HG03521 (cell line): Measurements from ENCODE around the gene SEMA4D.

Source experiments
- ATAC-seq: cut with Tn5 transposase; IDR thresholded peaks from one replicate; pipeline ENCODE4 v1.9.1; 2021; ENCODE audit warnings: mild to moderate bottlenecking, moderate library complexity; ENCODE audit not compliant: unreplicated experiment

Gene SEMA4D

DNA sequence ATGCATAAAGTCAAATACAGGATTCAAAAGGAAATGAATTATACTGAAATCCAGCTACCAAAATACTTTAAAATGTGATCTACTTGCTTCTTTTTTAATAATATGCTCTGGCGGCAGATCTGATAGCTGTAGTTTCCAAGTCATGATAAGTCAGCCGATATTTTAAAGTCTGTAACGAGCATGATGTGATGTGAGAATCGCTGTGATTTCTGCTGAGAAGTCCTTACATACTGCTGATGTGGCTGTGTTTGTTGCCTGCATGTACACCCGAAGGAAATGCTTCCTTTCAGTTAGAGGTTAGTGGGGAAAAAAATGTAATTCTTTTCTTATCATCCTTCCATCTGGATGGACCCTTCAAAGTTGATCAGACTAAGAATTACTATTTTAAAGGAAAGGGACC, 4.8 kb upstream of the SEMA4D start:
- no peak for ATAC-seq

DNA sequence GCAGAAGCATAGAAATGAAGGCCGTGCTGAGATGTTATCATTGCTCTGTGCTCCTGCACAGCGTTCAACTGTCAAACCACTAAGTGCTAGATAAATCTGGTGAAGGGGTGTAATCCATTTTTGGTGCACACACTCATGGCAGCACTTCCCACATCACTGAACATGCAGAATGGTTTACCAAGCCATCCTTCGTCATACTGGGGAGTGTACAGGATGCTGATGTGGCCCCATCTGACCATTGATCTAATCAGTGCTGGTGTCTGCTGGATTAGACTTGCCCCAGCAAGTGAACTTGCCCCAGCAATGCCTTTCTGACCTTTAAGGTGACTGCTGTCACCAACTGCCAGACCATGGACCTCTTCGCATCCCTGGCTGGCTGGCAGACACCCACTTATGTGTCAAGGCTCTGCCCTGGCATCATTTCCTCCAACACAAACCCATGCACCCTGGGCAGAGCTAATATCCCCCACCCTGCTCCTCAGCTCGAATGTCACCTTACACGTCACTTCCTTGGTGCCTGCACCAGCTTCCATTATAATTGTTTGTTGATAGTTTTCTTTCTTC, 4.2 kb upstream of the SEMA4D start:
- ATAC-seq: no peak

DNA sequence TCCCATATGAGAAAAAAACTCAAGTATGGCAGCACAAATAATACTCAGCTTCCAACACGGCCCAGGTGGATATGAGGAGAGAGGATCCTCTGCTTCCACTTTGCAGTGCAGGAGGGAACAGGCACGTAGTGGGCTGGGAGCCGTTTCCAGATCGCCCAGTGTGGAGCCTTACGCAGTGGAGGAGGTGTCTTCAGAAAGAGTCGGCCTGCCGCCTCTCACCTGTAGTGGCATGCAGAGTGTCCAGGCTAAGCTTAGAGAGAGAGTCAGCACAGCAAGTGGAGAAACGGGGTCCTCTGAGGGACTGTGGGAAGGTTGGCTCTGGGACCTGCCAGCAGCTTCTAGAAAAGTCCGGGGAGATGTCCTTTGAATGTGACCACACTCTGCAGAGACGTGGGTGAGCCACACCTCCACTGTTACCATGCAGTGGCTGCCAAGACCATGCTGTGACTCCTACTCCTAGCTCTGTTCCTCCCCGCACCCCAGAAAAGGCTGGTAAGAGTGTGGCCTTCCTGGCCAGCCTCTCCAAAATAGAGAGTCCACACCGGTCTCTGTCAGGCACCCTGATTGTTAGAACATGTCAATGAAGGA, 3.5 kb upstream of the SEMA4D start:
- ATAC-seq: no peak

DNA sequence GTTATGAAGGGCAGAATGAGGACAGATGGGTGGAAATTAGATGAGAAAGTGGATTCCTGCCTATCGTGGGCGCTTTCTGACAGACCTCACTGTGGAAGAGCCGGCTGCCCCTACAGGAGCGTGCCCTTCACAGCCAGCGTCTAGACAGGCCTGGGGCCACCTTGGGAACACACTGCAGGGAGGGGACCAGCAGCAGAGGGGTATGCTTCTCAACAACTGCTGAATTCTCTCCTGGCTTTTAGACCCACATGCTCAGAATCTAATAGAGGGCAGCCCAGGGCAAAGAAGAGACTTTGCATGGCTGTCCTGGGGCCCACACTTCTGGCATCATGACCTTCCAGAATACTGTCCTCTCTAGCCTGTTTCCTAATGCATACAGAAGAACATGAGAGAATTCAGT, 2.1 kb upstream of the SEMA4D start:
- no peak for ATAC-seq

DNA sequence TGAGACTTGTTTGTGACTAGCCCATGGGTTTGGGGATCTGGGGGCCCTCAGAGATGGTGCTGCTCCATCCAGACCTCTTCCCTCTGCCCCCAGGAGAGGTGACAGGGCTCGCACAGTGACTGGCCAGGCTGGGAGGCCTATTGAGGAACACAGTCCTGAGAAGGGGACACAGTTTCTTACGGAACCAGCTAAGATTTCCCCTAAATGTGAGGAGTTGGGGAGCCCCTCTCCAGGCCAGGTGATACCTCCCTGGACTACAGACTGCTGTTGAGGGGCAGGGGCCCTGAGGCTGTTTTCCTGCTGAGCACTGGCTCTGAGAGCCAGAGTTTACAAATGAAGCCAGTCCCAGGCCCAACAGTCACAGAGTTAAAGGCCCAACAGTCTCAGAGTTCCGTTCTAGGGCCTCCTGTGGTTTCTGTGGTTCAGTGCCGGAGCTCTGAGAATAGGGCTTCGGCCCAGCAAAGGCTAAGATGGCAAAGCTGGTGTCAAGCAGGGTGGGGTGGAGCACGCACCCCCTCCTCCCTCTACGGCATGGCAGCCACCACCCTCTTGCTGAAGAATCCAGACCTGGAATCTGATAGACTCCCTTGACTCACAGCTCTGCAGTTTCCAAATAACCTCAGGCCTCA, 1.1 kb upstream of the SEMA4D start:
- ATAC-seq: no peak

DNA sequence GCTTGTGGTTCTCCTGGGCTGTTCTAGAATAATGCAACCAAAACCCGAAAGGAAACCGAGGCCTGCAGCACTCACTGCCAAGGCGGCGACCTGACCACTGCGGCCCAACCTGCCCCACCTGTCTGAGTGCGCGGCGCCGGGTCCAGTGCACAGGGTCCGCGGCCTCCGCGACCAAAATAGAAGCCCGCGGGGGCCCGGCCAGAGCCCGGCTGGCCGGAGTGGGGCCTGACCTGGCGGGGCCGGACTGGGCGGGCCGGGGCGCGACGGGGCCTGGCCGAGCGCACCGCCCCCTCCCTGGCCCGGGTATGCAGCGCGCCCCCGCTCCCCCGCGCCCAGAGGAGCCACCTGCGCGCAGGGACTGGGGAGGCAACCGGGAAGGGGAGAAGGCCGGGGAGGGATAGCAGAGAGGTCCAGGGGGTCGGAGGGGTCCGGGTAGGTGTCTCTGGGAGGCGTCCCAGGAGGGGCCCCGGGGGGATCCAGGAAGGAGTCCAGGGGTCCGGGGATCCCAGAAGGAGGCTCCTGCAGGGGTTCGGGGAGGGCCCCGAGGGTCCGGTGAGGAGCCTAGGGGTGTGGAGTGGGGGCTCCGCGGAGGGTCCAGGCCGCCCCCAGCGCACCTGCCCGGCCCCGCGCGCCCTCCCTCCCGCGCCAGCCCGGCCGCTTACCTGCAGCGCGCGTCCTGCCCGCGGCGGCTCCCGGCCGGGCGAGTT, 503 bp downstream of the SEMA4D start:
- peak; percentile 29 for ATAC-seq

DNA sequence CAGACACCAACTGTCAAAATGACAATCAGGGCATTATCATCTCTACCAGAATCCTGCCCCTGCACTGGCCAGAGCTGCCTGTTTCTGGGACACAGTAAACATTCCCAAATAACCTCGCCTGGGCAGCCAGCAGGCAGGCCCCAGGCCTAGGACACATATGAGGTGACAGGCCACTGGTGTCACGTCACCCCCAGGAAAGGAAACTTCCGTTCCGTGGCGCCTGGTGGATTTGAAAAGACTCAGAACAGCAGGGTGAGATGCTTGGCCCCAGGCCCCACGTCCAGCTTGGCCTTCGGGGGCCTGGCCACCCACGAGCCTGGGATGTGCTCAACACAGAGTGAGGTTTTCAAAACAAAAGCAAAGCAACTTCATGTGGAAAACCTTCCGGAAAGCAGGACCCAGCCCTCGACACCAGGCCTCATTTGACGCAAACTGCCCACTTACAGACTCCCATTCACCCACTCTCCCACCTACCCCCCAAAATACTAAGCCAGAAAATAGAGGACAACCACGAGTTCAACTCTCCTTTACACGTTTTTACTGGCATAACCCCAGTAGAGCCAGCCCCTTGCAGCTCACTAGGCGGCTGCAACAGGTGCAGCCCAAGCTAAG, 1.2 kb downstream of the SEMA4D start:
- no peak for ATAC-seq

DNA sequence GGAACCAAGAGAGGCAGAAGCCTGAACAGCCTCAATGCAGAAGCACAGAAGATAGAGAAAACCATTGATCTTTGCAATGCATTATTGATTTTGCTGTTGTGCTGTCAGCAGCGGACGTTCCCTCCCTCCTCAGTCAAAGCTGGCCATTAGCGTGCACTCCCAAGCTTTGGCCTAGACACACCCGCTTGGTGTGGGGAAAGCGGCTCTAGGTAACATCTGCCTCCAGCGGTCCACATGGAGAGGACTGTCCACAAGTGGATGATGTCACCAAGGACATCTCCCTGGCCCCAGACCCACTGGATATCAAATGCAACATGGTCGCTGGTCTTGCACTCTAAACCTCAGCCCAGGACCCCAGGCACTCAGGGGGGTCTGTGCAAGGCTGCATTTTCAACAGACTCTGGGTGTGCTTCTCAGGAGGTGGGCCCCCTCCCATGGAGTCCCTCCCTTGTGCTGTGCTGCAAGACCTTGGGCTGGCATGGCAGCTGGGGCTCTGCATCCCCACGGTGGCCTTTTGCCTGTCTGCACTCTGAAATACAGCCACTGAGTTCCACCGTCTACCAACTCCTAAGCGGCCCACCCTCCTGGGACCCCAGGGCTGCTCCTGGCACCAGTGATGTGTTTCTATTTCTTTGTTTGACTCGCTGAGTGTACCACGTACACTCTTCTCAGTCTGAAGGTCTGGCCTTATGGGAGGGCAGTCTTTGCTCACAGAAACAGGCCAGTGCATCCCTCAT, 1.9 kb downstream of the SEMA4D start:
- ATAC-seq: no peak

DNA sequence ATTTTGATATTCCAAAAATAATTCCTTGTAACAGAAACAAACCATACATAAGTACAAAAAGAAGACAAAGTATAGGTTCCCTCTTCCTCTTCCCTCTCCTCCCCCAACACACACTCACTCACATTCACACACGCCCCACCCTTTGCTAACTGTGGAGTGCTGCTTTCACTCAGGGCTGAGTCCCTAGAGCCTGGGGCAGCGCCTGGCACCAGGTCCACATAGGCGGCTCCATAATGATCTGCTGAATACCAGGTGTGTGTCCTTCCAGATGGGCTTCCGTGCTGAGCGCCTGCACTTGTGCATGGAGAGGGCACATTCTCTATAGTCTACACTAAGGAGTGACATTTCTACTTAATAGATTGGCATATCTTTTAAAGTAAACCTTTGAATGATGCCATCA, 3.7 kb downstream of the SEMA4D start:
- no peak for ATAC-seq

DNA sequence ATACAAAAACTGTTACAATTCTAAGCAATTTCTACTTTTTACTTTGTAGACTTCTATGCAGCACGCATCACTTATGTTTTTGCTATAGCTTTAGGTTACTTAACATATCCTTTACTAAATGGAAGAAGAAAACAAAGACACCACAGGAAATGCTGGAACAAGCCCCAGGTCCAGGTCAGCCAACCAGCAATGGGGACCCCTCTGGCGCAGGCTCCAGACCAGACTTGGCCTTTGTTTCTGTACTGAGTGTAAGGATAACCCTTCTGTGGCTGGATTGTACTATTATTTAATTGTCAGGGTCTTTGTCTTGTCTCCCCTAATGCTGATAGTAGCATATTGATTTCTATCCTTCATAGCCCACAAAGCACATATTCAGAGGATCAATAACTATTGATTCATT, 4.2 kb downstream of the SEMA4D start:
- ATAC-seq: no peak

DNA sequence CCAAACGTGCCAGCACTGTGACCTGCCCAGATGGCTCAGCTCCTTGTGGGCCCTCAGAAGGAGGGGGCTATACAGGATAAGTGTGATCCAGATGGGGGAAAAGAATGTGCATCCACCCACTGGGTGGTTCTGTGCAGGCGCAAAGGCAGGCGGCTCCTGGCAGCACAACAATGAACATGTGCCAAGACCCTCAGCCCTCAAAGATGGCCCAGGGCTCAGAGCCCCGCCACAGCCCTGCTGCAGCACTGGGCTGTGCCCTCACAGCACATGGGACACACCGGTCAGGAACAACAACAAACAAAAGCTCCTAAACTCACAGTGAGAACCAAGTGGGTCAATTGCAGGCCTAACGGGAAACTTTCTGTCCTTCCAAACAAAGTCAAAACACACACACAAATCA, 4.7 kb downstream of the SEMA4D start:
- no peak for ATAC-seq

DNA sequence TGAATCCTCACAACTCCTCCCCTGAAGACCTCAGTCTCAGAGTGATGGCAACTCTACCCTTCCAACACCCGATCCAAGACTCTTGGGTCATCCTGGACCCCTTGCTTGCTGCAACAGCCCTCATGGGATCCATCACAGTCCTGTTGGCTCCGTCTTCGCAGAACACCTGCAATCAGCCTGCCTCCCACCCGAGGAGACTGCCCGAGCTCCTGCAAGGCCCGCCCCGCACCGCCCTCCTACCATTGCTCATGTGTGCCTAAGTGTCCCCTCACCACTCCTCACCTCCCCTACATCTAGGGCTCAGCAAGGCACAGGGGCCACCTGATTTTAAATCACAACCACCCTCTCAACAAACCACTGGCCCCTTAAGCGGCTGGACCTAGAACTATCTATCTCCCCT, 5.3 kb downstream of the SEMA4D start:
- ATAC-seq: no peak

DNA sequence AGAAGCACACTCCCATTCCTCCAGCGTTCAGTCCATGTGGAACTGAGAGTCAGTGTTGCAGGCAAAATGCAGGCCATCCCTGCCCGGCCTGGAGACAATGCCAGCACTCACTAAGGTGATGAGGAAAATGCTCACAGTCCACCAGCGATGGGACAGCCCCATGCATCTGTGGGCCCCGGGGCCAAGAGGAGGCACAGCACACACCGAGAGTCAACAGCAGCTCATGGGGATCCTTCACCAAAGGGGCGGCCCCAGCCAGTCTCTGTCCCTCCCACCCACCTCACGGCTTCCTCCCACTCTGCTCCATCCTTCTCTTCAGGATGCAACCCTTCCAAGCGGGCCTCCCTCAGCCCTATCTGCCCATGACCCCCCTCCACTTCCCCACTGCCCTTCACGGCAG, 6.2 kb downstream of the SEMA4D start:
- ATAC-seq: no peak

DNA sequence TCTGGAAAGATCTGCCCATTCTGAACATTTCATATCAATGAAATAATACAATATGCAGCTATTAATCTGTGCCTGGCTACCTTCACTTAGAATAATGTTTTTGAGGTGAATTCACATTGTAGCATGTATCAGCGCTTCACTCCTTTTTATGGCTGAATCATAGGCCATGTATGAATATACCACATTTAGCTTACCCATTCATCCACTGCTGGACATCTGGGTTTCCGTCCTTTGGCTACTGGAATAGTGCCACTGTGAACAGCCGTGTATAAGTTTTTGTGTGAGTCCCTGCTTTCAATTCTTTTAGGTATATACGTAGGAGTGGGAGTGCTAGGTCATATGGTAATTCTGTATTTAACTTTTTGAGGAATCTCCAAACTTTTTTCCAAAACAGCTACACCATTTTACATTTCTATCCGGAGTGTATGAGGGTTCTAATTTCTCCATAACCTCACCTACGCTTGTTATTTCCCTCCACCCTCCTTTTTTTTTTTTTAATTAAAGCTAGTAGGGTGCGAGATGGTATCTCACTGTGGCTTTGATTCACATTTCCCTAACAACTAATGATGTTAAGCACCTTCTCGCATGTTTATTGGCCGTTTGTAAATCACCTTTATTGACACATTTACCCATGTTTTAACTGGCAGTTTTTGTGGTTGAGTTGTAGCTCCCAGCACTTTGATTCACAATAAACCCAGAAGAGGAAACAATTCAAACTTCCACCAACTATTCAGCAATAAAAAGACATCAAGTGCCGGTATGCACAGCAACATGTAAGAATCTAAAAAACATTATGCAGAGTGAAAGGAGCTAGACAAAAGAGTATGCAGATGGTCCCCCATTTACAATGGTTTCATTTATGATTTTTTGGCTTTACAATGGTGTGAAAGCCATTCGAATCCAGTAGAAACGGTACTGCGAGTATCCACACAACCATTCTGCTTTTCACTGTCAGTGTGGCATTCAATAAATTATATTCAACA, 8.1 kb downstream of the SEMA4D start:
- no peak for ATAC-seq

DNA sequence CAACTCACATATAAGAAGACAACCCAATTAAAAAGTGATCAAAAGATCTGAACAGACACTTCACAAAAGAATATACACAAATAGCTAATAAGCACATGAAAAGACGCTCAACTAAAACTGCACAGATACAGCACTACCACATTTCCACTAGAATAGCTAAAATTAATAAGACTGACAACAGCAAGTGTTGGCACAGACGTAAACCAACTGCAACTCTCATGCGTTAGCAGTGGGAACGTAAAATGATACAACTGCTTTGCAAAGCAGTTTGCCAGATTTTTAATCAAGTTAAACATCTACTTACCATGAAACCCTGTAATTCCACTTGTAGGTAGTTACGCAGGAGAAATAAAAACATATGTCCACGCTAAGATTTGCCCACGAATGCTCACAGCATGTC, 9.0 kb downstream of the SEMA4D start:
- no peak for ATAC-seq

DNA sequence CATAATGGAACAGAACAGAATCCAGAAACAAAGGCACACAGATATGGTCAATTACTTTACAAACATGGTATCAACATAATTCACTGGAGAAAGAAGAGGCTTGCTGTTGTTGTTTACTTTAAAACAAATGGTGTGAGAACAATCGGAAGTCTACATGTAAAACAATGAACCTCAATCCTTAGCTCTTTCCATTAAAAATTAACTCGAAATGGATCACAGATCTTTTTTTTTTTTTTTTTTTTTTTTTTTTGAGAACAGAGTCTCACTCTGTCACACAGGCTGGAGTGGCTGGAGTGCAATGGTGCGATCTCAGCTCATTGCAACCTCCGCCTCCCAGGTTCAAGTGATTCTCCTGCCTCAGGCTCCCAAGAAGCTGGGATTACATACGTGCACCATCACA, 9.8 kb downstream of the SEMA4D start:
- no peak for ATAC-seq

DNA sequence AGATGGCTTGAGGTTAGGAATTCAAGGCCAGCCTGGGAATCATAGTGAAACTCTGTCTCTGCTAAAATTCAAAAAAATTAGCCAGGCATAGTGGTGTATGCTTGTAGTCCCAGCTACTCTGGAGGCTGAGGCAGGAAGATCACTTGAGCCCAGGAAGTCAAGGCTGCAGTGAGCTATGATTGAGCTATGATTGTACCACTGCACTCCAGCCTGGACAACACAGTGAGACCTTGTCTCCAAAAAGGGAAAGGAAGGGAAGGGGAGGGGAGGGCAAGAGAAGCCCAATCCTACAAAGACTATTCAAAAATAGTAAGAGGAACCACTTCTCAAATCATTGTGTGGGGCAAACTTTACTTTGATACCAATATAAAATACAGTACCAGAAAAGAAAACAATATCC, 11.2 kb downstream of the SEMA4D start:
- ATAC-seq: no peak

DNA sequence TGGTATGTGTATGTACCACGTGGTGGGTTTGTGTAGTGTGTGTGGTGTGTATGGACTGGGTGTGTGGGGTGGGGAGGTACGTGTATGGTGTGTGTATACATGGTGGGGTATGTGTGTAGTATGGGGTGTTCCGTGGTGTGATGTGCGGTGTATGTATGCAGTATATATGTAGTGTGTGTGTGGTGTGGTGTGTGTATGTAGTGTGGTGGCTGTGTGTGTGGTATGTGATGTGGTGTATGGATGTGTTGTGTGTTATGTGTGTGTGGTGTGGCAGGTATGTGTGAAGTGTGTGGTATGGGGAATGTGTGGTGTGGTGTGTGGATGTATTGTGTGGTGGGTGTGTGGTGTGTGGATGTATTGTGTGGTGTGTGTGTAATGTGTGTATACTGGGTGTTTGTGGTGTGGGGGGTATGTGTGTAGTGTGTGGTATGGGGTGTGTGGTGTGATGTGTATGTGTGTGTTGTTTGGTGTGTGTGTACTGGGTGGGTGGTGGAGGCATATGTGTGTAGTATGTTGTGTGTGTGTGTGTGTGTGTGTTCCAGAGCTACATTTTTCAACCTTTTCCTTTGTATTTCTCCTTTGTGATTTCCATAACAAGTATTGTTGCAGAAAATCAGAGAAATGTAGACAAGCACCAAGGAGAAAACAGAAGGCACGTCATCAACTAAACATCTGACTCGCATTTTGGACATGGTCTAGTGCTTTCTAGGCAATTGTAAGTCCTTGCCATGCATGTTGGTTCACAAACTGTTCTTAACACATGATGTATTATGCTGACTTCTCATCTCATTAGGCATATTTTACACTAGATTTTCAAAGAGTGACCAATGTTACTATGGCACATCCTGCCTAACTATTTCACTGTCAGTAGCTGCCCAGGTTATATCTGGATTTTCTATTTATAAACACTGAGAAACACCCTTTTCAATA, 13.2 kb downstream of the SEMA4D start:
- ATAC-seq: no peak
